MCF 10A (cell line): ENCODE results near the gene KIF4A. TPM values are rescaled to one million over a fixed set of nuclear protein-coding genes. Genes with fewer than 3 reads are reported as not detected.

Source experiments
- BruUV-seq: library from RNA; stranded (reverse); fragments of 400-500 nt; replicated peaks from 2 replicates; lab custom pipeline; 2021; lab: Mats Ljungman, UMichigan
- CTCF ChIA-PET: fragments of 300-600 bp; sonication (Branson Sonifier 250); formaldehyde crosslinking; extraction: SDS; loops from one replicate; lab custom pipeline; 2021; ENCODE audit warnings: antibody characterized with exemption, inconsistent platforms; lab: Yijun Ruan, JAX
- POLR2A ChIA-PET: fragments of 300-600, 350-650 bp; sonication (Branson Sonifier 250); formaldehyde crosslinking; extraction: SDS; loops from one replicate; lab custom pipeline; 2020; ENCODE audit warnings: antibody characterized with exemption, inconsistent platforms; lab: Yijun Ruan, JAX
- DNase-seq: peaks from one replicate; pipeline ENCODE4 v3.0.0-alpha.2; 2018; ENCODE audit not compliant: unreplicated experiment
- H3K27ac Mint-ChIP-seq: one replicate; pipeline ENCODE4 v1.8.0; 2022; ENCODE audit warnings: mild to moderate bottlenecking, low read depth, mixed read lengths; ENCODE audit not compliant: unreplicated experiment
- H3K27me3 Mint-ChIP-seq: one replicate; pipeline ENCODE4 v1.8.0; 2022; ENCODE audit warnings: mixed read lengths; ENCODE audit not compliant: insufficient read depth, unreplicated experiment
- H3K36me3 Mint-ChIP-seq: one replicate; pipeline ENCODE4 v1.8.0; 2022; ENCODE audit warnings: mild to moderate bottlenecking, moderate library complexity, mixed read lengths; ENCODE audit not compliant: insufficient read depth, unreplicated experiment
- H3K4me1 Mint-ChIP-seq: one replicate; pipeline ENCODE4 v1.8.0; 2022; ENCODE audit warnings: mixed read lengths; ENCODE audit not compliant: insufficient read depth, unreplicated experiment
- H3K4me3 Mint-ChIP-seq: one replicate; pipeline ENCODE4 v1.8.0; 2022; ENCODE audit warnings: mild to moderate bottlenecking, moderate library complexity, mixed read lengths; ENCODE audit not compliant: unreplicated experiment
- H3K9me3 Mint-ChIP-seq: one replicate; pipeline ENCODE4 v1.8.0; 2022; ENCODE audit warnings: mixed read lengths; ENCODE audit not compliant: unreplicated experiment
- intact Hi-C: fragments of 100-400 bp; cut with micrococcal nuclease; formaldehyde crosslinking; loops from 2 replicates; pipeline ENCODE4 v1.14.1; 2022
- total RNA-seq: library from RNA; stranded (reverse); gene quantifications from 2 replicates; pipeline ENCODE4 v1.2.3, GENCODE V29; 2022
- TF ChIP-seq, protein P1 (sequence below): fragments of 200-600 bp; IDR thresholded peaks from one replicate; pipeline ENCODE4 v1.8.0; 2022; ENCODE audit warnings: antibody characterized with exemption, mild to moderate bottlenecking; ENCODE audit not compliant: unreplicated experiment

KIF4A gene
- total RNA-seq, 1 experiment from 2014 or later: 19.0 TPM

DNA sequence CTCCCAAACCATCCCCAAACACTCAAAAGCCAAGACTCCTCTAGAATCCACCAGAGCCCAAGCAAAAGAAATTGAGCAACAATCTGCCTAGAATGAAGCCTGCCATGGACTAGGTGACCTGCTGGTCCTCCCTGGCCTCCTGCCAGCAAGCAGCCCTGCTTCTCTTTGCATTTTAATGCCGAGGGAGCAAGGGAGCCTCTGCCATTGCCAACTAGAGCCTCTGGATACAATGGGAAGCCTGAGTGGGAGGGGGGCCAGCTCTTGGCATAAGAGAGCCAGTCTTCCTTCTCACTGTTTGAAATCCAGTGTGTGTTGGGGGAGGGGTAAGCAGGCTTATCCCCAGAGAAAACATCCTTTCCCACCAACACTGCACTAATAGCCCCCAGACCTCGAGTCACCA is 131.7 kb downstream of the KIF4A start:
- Mint-ChIP-seq H3K36me3 (no peaks in the 10 kb centered on the region), H3K27ac (no peak overlapping the region), H3K4me3 (no peak overlapping the region), H3K4me1 (peaks cover 6% of the 10 kb centered on the region), H3K9me3 (no peaks in the 10 kb centered on the region), H3K27me3 (peaks cover 22% of the 10 kb centered on the region)
- CTCF ChIA-PET: no interaction called here
- TF ChIP-seq, protein P1, sequence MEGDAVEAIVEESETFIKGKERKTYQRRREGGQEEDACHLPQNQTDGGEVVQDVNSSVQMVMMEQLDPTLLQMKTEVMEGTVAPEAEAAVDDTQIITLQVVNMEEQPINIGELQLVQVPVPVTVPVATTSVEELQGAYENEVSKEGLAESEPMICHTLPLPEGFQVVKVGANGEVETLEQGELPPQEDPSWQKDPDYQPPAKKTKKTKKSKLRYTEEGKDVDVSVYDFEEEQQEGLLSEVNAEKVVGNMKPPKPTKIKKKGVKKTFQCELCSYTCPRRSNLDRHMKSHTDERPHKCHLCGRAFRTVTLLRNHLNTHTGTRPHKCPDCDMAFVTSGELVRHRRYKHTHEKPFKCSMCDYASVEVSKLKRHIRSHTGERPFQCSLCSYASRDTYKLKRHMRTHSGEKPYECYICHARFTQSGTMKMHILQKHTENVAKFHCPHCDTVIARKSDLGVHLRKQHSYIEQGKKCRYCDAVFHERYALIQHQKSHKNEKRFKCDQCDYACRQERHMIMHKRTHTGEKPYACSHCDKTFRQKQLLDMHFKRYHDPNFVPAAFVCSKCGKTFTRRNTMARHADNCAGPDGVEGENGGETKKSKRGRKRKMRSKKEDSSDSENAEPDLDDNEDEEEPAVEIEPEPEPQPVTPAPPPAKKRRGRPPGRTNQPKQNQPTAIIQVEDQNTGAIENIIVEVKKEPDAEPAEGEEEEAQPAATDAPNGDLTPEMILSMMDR: no peak
- DNase-seq: no peak
- intact Hi-C loops: no loop called here
- POLR2A ChIA-PET: no interaction called here
- no TSS peak for BruUV-seq

DNA sequence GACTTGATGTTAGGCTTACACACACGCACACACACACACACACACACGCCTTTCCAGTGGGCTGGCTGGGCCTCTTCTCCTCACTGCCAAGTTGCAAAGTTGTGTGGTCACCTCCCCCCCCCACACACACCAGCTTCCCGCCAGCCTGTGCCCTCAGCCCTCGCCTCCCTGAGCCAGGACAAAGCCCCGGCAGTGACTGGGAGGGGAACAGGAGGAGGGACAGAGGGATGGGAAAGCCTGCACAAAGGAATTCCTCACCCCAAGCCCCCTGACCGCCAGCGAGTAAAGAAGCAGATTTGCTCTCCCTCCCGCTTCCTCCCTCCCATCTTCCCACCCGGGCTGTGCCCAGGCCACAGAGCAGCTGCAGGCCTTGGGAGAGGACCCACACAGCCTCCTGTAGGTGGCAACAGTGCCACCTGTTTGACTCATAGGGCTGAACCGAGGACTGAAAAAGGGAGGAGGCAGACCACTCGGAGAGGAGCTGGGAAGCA is 133.0 kb downstream of the KIF4A start, which contains the start of gene GDPD2:
Gene GDPD2, plus strand, starts transcription at position 464 of the 491 bp plus-strand sequence. CDS start 1,671 bp downstream, outside the sequence.
- H3K4me3 Mint-ChIP-seq: no peak within 1 kb of the TSS
- no peaks in the 10 kb centered on the region for H3K9me3 Mint-ChIP-seq
- no peaks in the 10 kb centered on the region for H3K36me3 Mint-ChIP-seq
- H3K27ac Mint-ChIP-seq: no peak within 1 kb of the TSS
- intact Hi-C loops: loop anchor here (1.0 kb wide), 1 partner anchor 241 kb away; no protein-coding TSS in a partner anchor
- peak; percentile 25 for DNase-seq
- POLR2A ChIA-PET: no interaction called here
- CTCF ChIA-PET: interaction anchor here (0.6 to 1.5 kb wide), 3 partner anchors 10 to 242 kb away, joined by 3 to 9 read pairs (median 5); no protein-coding TSS in a partner anchor
- H3K27me3 Mint-ChIP-seq: peaks cover 22% of the 10 kb centered on the region
- BruUV-seq: no TSS peak
- H3K4me1 Mint-ChIP-seq: peaks cover 6% of the 10 kb centered on the region
- TF ChIP-seq, protein P1: no peak

DNA sequence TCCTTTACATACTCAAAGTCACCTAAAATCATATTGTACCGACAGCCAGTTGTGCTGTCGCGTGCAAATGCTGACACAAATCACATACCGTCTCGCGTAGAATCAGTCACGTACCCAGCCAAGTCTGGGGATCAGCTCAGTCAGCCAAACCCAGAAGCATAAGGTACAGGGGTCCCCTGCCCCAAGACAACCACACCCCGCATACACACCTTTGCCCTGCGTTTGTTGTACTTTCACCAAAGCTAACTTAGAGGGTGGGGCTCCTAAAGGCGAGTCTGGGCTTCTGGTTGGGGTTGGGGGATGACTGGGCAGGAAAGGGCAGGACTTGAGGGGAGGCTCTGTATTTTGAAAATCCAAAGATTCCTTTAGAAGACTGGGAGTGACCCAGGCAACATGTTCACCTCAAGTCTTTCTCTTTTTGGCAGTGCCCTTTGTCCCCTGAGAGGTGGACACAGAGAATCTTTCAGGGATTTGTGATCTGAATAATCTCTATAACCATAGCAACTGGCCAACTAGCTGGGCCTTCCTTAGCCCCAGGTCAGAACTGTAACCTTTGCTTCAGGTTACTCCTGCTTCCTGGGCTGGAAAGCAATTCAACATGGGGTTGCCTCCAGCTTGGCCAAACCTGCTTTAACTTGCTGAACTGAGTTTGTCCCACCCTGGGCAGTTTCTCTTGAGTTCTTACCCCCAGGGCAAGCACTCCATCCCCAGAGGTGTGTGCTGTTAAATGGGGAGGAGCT is 134.2 kb downstream of the KIF4A start:
- peaks cover 6% of the 10 kb centered on the region for H3K4me1 Mint-ChIP-seq
- no peaks in the 10 kb centered on the region for H3K9me3 Mint-ChIP-seq
- BruUV-seq: no TSS peak
- DNase-seq: no peak
- CTCF ChIA-PET: interaction anchor here (0.6 to 1.8 kb wide), 3 partner anchors 9 to 132 kb away, joined by 3 to 5 read pairs (median 3); no protein-coding TSS in a partner anchor
- H3K36me3 Mint-ChIP-seq: no peaks in the 10 kb centered on the region
- POLR2A ChIA-PET: no interaction called here
- no peak overlapping the region for H3K4me3 Mint-ChIP-seq
- intact Hi-C loops: loop anchor here (1.0 kb wide), 1 partner anchor 240 kb away; no protein-coding TSS in a partner anchor
- no peak overlapping the region for H3K27ac Mint-ChIP-seq
- peaks cover 29% of the 10 kb centered on the region for H3K27me3 Mint-ChIP-seq
- TF ChIP-seq, protein P1: no peak

DNA sequence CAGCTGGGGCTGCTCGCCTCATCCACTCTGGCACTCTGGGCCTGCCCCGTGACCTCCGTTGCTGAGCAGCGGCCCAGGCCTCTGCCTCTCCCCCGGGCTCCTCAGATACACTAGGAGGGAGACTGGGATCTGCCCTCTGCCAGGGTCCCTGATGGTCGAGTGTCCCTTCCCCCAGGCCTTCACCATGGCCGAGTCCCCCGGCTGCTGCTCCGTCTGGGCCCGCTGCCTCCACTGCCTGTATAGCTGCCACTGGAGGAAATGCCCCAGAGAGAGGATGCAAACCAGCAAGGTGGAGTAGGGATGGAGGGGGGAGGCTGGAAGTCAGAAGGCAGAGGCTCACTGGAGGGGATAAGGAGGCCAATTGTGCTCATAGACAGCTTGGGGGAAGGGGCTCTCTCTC is 134.9 kb downstream of the KIF4A start:
- Mint-ChIP-seq H3K27me3 (peaks cover 36% of the 10 kb centered on the region), H3K4me3 (no peak overlapping the region), H3K9me3 (no peaks in the 10 kb centered on the region), H3K4me1 (peaks cover 6% of the 10 kb centered on the region), H3K27ac (no peak overlapping the region), H3K36me3 (no peaks in the 10 kb centered on the region)
- POLR2A ChIA-PET: no interaction called here
- no TSS peak for BruUV-seq
- intact Hi-C loops: no loop called here
- TF ChIP-seq, protein P1: no peak
- CTCF ChIA-PET: interaction anchor here (0.7 to 1.8 kb wide), 2 partner anchors 9 to 133 kb away, joined by 3 to 5 read pairs; no protein-coding TSS in a partner anchor
- no peak for DNase-seq
